ENCODE data around the gene MED17.

- TF ChIP-seq CTCF (conservative IDR thresholded peaks at IDR 0.05) (no peak), ZFX (IDR thresholded peaks at IDR 0.05) (no peak)
Measured at GRCh38 chr11:93857413-93858120, 73.5 kb downstream of the MED17 start.

Measured in C4-2B (cell line).